ENCODE results near the gene CCL4.
"Not testable (repeated sequence)": the region's sequence is repeated elsewhere in the genome, so short reads cannot be mapped to it uniquely, and the experiment has no call there.

DNA sequence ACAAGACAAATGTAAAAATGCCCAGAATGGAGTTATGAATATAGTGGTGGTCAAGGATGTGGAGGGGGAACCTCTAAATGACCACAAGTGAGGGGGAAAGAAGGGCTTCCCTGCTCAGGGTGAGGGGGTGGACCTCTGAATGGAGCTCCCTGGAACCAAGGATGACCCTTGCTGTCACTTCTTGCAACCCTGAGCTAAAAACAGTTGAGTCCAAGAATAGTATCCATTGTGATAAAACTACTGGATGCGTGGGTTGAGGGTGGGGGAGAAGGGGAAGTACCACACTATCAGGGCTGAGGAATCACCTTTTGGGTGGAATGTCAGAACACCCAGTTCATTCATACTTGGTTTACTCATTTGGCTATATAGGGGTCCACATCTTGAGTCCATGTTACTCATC is 4.6 kb upstream of the CCL4 start:
- TF ChIP-seq, protein P1, sequence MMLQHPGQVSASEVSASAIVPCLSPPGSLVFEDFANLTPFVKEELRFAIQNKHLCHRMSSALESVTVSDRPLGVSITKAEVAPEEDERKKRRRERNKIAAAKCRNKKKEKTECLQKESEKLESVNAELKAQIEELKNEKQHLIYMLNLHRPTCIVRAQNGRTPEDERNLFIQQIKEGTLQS (IDR thresholded peaks at IDR 0.05) = not testable (repeated sequence)
- TF ChIP-seq POLR2A (IDR thresholded peaks at IDR 0.05; ENCODE audit: borderline replicate concordance, extremely low read depth, insufficient read depth, insufficient read length); EZH2 (IDR thresholded peaks at IDR 0.05); SP1 (IDR thresholded peaks at IDR 0.05; ENCODE audit: low read depth); POLR2AphosphoS5 (IDR thresholded peaks at IDR 0.05; ENCODE audit: low read depth, low read length); SIN3A (IDR thresholded peaks at IDR 0.05; ENCODE audit: low read depth); ZNF274 (IDR thresholded peaks at IDR 0.05; ENCODE audit: low read depth, low read length); EGR1 (IDR thresholded peaks at IDR 0.05; ENCODE audit: low read depth); YY1 (IDR thresholded peaks at IDR 0.05; ENCODE audit: extremely low read depth, insufficient replicate concordance, low read depth, low read length); SRF (IDR thresholded peaks at IDR 0.05; ENCODE audit: low read depth); RAD21 (IDR thresholded peaks at IDR 0.05; ENCODE audit: low read depth): not testable (repeated sequence)
- TF ChIP-seq, protein P2, sequence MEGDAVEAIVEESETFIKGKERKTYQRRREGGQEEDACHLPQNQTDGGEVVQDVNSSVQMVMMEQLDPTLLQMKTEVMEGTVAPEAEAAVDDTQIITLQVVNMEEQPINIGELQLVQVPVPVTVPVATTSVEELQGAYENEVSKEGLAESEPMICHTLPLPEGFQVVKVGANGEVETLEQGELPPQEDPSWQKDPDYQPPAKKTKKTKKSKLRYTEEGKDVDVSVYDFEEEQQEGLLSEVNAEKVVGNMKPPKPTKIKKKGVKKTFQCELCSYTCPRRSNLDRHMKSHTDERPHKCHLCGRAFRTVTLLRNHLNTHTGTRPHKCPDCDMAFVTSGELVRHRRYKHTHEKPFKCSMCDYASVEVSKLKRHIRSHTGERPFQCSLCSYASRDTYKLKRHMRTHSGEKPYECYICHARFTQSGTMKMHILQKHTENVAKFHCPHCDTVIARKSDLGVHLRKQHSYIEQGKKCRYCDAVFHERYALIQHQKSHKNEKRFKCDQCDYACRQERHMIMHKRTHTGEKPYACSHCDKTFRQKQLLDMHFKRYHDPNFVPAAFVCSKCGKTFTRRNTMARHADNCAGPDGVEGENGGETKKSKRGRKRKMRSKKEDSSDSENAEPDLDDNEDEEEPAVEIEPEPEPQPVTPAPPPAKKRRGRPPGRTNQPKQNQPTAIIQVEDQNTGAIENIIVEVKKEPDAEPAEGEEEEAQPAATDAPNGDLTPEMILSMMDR (IDR thresholded peaks at IDR 0.05 in 2 of 3, conservative IDR thresholded peaks at IDR 0.05 in 1 of 3; ENCODE audit: borderline replicate concordance in 1 of 3, insufficient read depth in 1 of 3, low read depth in 2 of 3, low read length in 2 of 3) = not testable (repeated sequence)
- TF ChIP-seq, protein P3, sequence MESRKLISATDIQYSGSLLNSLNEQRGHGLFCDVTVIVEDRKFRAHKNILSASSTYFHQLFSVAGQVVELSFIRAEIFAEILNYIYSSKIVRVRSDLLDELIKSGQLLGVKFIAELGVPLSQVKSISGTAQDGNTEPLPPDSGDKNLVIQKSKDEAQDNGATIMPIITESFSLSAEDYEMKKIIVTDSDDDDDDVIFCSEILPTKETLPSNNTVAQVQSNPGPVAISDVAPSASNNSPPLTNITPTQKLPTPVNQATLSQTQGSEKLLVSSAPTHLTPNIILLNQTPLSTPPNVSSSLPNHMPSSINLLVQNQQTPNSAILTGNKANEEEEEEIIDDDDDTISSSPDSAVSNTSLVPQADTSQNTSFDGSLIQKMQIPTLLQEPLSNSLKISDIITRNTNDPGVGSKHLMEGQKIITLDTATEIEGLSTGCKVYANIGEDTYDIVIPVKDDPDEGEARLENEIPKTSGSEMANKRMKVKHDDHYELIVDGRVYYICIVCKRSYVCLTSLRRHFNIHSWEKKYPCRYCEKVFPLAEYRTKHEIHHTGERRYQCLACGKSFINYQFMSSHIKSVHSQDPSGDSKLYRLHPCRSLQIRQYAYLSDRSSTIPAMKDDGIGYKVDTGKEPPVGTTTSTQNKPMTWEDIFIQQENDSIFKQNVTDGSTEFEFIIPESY (IDR thresholded peaks at IDR 0.05; ENCODE audit: extremely low read depth, insufficient replicate concordance, low read length) = not testable (repeated sequence)
